Tongue (tissue), 2 donors: ENCODE measurements around the gene CDH13. TPM values are rescaled to one million over a fixed set of nuclear protein-coding genes. Genes with fewer than 3 reads are reported as not detected.
A peak's percentile ranks its signal among the peaks of the same experiment; 100 is the strongest.

Experiments
- DNase-seq: peaks from one replicate; pipeline ENCODE4 v3.0.0-alpha.2; 2015
- total RNA-seq: library from RNA; depleted of rRNA; stranded (reverse); fragments of >200 nt; gene quantifications from one replicate; pipeline ENCODE4 v1.2.3, GENCODE V29; 2014

CDH13 gene
- total RNA-seq, 1 donor from 2014 or later = 106 TPM

DNA sequence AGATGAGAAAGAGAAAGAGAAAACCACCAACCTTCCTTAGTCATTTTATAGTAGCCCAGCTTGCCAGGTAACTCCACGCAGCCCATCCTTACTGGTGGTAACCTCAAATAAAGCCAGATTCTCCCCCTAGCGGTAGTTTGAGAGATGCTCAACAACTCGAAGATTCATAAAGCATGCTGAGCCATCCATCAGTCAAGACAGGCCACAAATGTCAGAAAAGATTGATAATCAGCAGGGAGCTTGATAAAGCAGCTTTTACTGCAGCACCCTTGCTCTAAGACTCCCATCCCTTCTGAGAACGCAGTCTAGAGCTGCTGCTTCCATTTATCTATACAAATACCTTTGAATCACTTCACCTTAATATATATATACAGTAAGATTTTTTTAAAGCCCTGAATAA, 729.5 kb downstream of the CDH13 start:
- DNase-seq = peak; percentile 79

DNA sequence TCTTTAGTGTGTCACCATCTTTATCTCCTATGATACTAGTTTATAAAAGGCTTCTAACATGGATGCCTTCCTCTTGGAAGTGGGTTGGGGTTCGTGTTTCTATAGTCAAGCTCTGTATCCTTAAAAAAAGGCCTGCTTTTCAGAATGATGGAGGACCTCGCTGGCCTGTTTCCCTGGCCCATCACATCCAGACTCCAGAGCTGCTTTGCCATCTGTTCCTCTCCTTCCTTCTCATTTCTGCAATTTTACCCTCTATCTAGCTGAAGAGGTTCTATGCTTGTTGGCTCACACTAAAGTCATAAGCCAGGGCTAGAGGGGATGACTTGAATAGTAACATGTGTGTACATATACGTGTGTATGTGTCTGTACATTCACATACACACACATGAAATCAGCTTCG, 730.2 kb downstream of the CDH13 start:
- DNase-seq = no peak

DNA sequence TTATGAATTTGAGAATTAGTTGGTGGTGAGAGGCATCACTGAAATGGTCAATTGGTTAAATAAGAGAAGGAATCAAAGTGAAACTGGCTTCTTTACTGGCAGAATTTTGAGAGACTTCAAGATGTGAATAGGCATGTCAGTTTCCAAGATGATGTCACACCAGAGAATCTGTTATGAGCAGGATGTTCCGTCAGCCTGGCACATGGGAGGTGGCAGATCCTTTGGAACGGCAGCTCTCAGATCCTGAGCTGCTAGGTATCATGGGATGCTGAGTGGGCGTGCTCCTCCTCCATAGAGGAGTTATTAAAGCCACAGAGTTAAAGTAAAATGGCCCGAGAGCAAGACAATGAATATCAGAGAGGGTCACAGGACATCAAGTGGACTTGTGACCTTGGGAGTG, 736.8 kb downstream of the CDH13 start:
- no peak for DNase-seq

DNA sequence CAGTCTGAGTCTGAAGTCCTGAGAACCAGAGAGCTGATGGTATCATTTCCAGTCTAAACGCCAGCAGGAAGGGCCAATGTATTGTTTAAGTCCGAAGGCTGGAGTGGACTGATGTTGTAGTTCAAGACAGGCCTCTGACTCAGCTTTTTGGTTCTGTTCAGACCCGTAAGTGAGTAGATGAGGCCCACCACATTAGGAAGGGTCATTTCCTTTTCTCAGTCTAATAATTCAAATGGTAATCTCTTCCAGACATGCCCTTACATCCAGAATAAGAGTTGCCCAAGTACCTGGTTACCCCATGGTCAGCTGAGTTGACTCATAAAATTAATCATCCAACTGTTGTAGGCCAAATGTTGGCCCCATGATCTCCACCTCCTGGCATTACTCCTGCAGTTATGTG, 738.4 kb downstream of the CDH13 start:
- DNase-seq = no peak

DNA sequence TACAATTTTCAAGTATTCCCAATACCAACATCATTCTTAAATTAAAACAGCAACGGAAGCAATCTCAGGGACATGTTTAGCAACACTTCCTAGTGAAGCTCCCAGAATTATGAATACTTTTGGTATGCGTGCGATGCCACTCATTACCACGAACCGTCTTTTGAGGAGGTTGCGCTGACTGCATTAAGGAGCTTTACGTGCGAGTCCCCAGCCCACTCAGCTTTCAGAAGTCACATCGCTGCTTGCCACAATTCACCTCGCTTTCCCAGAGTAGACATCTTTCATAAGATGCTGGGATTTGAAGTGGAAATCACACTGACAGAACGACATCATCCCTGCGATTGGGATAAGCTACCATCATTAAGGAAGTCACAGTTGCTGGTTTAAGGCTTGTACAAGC, 739.5 kb downstream of the CDH13 start:
- DNase-seq = no peak

DNA sequence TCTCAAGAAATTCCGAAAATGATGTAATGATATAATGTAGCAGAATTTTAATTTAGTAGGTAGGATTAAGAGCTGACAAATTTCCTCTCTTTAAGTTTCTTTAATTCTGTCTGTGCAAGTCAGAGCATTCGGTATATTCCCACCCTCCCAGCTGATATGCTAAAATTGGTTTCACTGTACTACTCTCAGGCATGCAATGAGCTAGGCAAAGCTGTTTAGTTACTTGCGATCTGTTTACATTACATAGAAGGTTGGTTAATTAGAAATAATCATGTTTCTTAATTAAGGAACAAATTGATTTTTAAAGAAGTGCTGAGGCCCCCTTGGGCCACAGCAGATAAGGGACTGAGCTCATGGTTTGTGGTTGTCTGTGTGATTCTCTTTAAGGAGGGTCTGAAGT, 748.2 kb downstream of the CDH13 start:
- DNase-seq = no peak

DNA sequence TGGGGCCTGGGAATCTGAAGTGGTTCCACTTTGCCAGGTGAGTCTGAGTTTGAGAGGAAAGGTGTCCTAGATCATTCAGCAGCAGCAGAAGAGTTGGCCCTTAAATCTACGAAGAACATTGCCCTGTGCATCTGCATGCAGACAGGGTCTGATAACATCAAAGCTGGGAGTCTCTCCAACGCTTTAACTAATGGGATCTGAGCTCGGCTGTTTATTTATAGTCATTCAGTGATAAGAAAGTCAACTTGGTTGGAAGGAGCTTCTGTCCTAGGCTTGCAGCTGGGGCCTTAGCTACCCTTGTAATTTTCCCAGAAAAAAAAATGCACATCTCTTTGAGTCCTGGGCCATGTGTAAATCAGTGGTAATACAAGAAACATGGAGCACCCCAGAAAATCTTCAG, 763.0 kb downstream of the CDH13 start:
- DNase-seq = no peak

DNA sequence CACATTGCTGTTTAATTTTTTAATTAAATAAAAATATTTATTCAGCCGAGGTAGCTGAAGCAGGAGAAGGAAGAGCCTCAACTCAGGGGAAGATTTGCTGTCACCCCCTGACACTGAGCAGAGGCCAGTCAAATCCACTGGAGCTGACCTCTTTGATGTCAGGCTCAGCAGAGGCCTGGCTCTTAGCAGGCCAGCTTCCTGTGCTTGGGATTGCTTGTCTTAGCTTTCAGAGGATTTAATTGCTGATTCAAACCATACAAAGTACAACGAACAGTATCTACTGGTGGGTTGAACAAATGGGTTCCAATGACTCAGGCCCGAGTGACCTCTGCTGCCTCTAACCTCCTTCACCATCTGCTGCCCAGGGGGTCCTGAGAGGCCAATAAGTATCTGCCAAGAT, 764.0 kb downstream of the CDH13 start:
- DNase-seq = no peak

DNA sequence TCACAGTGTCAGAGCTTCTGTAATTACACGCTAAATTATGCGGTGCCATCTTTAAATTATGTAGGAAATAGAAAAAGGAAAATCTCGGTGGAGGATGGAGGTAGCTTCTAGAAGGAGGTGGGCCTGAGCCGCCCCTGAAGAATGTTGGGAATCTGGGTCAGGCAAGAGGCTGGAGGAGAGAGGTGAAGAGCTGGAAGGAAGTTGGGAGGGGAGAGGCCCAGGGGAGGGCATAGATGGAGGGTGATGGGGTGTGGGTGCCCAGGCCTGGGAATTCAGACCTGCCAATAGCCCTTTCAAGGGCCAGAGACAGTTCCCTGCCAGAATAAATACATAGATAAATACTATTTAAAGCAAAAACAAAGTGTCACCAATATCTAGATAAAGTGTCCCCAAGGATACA, 766.0 kb downstream of the CDH13 start:
- DNase-seq = no peak

DNA sequence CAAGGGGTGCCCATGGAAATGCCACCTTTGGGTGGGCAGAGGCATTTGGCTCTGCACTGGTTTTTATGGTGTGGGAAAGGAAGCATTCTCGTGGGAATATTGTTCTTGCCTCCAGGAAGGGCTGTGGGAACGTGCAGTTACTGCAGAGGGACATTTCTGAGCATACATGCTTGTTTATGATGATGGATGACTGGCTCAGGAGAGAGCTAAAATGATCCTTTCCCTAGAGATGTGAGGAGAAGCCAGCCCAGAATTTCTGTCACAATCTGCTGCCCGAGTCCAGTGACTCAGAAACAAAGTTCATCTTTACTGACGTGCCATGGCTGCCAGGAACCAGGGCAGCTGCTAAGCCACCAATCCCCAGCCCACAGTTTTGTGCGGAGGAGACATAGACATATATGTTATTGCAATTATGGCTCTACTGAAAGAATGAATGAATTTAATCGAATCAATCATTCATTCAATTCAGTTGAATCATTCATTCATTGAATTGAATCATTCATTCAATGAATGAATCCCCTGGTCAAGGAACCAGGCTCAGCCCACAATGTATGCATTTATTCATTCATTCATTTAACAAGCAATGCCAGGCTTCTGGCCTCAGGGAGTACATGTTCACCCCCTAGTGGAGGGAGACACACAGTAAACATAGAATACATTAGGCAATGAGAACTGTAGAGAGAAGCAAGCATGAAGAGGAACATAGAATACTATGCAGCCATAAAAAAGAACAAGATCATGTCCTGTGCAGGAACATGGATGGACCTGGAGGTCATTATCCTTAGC, 766.6 kb downstream of the CDH13 start:
- no peak for DNase-seq

DNA sequence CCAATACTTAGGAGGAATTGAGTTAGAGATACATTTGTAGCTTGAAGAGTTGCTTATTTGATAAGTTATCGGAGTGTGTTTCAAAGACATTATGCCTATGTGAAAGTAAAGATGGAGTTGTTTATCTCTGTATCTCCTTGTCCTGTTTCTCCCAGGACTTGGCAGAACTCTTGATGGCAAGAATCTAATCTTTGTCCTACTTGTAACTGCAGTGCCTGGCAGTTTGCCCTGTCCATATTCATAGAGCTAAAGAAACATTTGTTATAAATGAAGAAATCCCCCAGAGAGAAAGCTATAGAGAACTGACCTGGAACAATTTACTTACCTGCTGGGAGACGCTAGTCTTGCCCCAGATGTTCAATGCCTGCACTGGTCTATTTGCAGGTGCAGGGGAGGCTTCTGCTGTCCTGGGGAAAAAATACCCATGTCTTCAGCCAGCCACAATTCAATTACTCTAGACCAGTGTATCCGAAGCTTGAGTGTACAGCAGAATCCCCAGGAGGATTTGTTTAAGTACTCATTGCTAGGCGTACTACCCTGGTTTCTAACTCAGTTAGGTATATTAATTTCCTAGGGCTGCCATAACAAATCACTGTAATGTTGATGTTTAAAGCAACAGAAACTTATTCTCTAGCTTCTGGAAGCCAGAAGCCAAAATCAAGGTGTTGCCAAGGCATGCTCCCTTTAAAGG, 771.0 kb downstream of the CDH13 start:
- DNase-seq = no peak

DNA sequence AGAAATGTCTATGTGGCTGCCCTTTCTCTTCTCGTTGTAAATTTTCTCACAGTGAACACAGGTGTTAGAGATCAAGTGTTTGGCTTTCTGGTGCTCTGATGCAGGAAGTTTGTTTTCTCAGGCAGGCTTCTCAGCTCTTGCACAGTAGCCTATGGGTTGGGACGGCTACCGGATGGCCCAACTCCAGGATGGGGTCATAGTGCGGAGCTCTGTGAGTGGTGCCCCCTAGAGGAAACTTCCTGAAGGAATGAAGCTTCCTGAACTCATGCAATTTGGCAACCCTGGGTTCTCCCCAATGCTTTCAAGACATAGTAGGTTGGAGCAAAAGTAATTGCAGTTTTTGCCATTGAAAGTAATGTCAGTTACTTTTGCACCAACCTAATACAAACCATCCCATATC, 773.5 kb downstream of the CDH13 start:
- no peak for DNase-seq

DNA sequence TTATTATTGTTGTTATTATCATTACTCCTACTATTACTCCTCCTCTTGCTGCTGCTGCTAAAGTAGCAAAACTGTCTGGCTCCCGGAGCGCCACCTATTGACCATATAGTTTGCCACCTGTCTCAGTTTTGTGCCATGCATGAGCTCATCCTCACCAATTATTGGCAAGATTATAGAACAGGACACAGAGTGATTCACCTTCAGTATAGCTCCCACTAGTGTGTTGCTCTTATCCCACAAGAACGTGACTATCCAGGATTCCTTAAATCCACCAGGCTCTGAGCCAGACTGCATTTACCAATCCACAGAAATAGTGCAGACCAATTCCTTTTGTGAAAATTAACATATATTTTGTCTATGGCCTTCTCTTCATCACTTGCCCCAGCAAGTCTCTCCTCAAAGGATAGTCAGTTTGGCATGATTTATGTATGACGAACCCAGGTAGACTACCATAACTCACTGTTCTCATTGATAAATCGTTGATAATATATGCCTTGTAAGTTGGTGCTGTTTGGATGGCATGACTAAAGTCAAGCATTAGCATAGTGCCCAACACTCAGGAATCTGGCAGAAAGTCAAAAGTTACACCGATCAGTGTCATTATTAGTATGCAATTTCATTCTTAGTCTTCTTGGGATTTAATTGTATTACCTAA, 775.5 kb downstream of the CDH13 start:
- no peak for DNase-seq

DNA sequence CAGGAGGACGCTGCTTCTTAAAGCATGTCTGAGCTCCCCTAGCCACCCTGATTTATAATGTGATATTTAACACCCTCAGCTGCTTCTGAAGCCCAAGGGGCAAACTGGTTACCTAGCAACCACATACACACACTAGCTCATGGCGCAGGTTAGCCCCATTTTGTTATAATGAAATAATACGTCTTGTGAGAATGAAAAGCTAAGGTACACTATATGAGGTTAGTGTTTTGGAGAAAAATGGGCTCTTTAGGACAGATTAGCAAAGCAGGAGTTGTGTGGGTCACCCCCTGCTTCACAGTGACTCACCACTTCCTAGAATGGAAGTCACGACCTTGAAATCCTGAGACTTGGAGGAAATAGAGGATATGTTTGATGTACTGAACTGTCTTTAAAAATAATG, 776.2 kb downstream of the CDH13 start:
- DNase-seq = peak; percentile 27

DNA sequence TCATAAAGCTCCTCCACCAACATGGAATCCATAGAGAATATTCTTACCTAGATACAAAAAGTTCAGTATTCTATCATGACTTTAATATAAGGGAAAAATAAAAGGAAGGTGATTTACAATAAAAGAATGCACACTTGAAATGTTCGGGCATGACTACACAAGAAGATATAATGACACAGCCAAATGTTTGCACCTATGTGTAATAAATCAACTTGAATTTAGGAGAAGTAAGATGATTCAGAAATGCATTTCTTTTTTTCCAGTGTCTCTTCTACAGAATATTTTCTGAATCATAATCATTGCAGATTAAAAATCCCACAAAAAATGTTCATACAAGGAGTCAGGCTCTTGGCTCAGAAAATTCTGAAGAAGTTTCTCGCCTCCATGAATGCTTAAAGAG, 777.0 kb downstream of the CDH13 start:
- no peak for DNase-seq

DNA sequence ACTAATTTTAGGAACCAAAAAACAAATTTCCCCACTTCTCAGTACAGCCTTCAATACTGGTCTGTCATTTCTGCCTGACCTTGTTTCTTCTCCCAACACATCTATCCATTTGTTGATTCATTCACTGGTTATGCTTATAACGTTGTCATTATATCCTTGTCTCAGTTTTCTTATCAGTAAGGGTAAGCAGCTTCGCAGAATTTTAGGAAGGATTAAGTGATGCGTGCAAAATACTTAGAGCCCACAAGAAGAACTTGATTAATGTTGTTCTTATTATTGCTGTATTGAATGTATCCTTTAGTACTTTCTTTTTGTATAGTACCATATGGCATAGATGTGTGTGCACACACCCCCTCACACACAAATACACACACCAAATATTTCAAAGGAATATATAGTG, 777.5 kb downstream of the CDH13 start:
- DNase-seq = no peak

DNA sequence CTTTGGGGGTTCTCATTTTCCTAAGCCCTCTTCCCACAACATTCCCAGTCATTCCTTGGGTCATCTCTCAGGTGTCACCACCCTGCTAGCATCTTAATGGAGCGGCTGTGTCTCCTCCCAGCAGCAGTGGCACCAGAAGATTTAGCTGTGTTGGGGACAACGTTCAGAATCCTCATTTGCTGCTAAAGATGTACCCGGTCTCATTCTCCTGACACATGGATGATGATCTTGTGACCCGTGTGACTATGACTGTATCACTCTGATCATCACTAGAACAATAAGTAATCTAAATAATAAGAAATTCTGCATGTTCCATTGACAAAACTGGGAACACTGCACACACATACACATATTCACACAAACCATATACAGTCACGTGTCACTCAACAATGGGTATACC, 781.2 kb downstream of the CDH13 start:
- no peak for DNase-seq

DNA sequence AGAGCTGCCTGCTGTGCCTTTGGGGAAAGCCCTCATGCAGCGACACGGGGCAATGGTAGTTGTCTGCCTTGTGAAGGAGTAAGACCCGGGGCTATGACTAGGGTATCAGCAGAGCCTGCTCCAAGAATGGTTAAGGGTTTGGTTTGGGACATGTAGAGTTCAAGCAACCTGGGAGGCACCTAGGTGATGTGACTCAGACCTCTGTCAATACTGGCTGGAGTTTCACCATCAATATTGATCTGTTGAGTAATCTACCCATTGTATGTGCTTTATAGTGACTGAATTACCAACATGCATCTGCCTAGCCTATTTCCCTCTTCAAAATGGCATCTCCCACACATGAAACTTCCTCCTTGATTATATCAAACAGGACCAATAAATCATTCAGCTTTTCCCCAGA, 782.6 kb downstream of the CDH13 start:
- DNase-seq = no peak

DNA sequence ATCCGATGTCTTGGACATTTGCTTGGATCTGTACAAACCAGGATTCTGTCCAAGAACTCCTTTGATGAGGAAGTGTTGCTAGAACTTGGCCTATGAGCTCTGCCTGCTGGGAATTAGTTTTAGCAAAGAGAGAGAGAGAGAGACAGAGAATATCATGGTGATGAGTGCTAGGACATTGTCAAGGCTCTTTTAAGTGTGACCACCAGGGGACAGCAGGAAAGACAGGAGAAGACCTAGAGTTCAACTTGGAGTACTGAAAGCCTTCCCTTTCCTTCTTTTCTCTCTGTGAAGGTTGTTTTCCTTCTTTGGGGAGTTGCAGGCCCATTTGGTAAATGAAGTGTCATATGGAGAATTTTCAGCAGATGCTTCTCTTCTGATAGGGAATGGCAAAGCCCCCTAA, 791.8 kb downstream of the CDH13 start:
- DNase-seq = no peak

DNA sequence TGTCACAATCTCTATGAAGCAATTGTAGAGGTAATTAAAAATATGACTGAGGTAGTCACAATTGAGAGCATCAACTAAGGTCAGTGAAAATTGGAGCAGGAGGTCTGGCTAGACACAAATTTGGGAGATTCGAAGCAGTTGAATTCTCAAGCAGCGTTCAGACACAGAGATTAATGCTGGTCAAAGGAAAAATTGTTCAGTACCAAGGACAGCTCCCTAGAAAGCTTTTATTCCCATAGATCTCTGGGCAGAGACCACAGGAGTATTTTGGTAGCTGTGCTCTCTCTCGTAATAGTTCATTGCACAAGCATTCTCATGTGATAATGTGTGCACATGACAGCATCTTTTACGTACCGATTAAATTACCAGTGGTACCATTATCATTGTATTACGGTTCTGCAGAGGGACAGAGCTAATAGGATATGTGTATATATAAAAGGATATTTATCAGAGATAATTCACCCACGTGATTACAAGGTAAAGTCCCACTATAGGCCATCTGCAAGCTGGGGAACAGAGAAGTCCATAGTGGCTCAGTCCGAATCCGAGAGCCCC, 793.5 kb downstream of the CDH13 start:
- peak; percentile 83 for DNase-seq

DNA sequence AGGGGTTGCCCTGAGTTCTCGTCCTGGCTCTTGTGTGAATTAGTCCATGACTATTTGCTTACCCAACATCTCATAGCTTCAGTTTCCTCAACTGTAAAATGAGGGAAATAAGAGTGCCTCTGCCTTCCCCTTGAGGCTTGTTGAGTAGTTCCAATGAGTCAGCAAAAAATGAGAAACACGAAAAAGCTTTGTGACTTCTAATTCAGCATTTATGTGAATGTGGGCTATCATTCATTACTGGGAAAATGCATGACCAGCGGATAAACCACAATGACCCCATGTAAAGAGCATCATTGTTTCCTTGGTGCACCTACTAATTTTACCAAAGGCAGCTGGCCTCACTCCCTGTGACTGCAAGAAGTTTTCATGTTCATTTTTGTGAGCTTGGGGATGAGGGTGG, 806.4 kb downstream of the CDH13 start:
- DNase-seq = no peak

DNA sequence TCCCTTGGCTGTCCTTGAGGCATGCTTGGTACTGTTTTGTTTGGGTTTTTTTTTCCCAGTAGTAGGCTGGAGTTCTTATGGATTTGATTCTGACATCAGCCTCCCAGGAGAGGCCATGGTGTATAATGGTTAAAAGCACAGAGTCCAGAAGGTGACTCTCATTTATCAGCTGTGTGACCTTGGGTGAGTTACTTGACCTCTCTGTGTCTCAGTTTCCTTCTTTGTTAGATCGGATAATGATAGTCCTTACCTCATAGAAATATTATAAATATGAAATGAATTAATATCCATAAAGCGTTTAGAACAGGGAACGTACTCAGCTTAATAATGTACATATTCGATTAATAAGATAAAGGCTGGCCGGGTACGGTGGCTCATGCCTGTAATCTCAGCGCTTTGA, 810.3 kb downstream of the CDH13 start:
- DNase-seq = no peak

DNA sequence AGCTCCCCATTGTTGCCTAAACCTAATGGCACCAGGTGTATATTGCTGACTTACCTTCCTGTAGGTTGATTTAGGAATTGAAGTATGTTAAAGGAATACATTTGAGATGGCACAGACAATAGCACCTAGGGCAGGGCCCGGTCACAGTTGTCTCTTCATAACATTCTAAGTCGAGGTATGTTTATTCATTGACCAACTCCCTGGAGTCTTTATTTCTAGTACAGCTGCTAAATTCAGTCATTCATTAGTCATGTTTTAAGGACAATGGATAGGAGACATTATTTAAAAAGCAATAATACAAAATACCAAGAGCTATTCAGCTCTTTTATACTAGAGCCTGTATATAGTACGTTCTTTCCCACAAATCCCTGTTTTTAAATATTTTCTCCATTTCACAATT, 811.6 kb downstream of the CDH13 start:
- no peak for DNase-seq
